ENCODE data around the gene BTBD9.

BTBD9 gene

DNA sequence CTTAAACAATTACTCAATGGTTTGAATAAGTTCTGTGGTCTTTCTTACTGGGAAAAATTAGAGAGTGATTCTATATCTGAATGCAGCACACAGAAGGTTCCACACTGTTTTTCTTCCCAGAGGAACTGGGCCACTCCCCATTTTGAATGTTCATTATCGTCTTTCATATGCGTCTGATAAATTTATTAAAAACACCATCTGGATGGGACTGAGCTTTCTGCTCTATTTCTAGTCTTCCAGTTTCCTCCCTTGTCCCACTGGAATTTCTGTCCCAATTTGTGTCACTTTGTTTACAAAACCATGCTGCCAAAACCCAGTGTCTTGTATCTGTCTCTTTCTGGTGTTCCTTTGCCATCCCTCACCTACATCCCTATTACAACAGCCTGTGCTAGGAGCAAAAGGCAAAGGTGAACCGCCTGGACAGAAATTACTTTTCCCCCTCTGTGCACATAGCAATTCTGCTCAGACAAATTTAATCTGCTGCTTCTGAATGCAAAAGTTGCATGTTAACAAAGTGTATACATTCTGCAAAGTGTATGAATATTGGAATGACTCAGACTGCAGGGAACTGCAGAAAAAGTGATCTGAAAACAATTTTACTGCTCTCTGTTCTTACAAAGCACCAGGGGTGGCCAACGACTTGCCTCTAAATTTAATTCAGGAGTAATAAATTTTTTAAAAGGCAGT, 333.6 kb downstream of the BTBD9 start:
- Histone ChIP-seq H3K27me3 (ENCODE audit: control insufficient read depth, low read length) (no peaks in the 10 kb centered on the region), H3K4me1 (ENCODE audit: control insufficient read depth, low read length) (peaks cover 27% of the 10 kb centered on the region), H3K9me2 (replicated peaks; ENCODE audit: control insufficient read depth, low read length) (no peaks in the 10 kb centered on the region), H3F3A (ENCODE audit: control insufficient read depth, insufficient read depth) (no peaks in the 10 kb centered on the region), H3K9me3 (ENCODE audit: control insufficient read depth, insufficient read depth, low read length) (no peaks in the 10 kb centered on the region), H4K20me1 (ENCODE audit: control insufficient read depth, insufficient read depth, low read depth, low read length) (no peaks in the 10 kb centered on the region), H3K4me3 (ENCODE audit: low read length) (0 out of 2 replicates have a peak overlapping the region, but pooled peaks have one; percentile 2), H3K4me2 (ENCODE audit: low read length) (peak overlapping the region; percentile 27), H3K79me2 (ENCODE audit: control insufficient read depth, low read length) (no peaks in the 10 kb centered on the region), H3K36me3 (ENCODE audit: control insufficient read depth, low read length) (no peaks in the 10 kb centered on the region), H3K27ac (ENCODE audit: low read depth, low read length) (no peak overlapping the region)
- TF ChIP-seq CTCF (IDR thresholded peaks at IDR 0.05; ENCODE audit: low read depth, low read length, poor library complexity, severe bottlenecking), result no peak
- no peak for TF ChIP-seq EZH2phosphoT487 (IDR thresholded peaks at IDR 0.05; ENCODE audit: borderline replicate concordance, low read length)

DNA sequence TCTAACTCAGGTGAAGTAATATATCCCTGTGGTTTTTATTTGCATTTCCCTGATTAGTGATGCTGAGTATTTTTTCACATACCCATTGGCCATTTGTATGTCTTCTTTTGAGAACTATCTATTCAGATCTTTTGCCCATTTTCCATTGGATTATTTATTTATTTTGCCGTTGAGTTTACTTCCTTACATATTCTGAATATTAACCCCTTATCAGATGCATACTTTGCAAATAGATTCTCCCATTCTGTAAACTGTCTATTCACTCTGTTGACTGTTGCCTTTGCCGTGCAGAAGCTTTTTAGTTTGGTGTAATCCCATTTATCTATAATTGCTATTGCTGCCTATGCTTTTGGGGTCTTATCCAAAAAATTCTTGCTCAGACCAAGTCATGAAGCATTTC, 336.9 kb downstream of the BTBD9 start:
- Histone ChIP-seq H3K27me3 (ENCODE audit: control insufficient read depth, low read length) (no peaks in the 10 kb centered on the region), H3K4me3 (ENCODE audit: low read length) (no peak overlapping the region), H3K4me2 (ENCODE audit: low read length) (no peak overlapping the region), H3K9me3 (ENCODE audit: control insufficient read depth, insufficient read depth, low read length) (no peaks in the 10 kb centered on the region), H3K4me1 (ENCODE audit: control insufficient read depth, low read length) (peaks cover 21% of the 10 kb centered on the region), H3F3A (ENCODE audit: control insufficient read depth, insufficient read depth) (no peaks in the 10 kb centered on the region), H3K9me2 (replicated peaks; ENCODE audit: control insufficient read depth, low read length) (no peaks in the 10 kb centered on the region), H3K36me3 (ENCODE audit: control insufficient read depth, low read length) (no peaks in the 10 kb centered on the region), H3K27ac (ENCODE audit: low read depth, low read length) (no peak overlapping the region), H4K20me1 (ENCODE audit: control insufficient read depth, insufficient read depth, low read depth, low read length) (no peaks in the 10 kb centered on the region), H3K79me2 (ENCODE audit: control insufficient read depth, low read length) (no peaks in the 10 kb centered on the region)
- no peak for TF ChIP-seq CTCF (IDR thresholded peaks at IDR 0.05; ENCODE audit: low read depth, low read length, poor library complexity, severe bottlenecking)
- no peak for TF ChIP-seq EZH2phosphoT487 (IDR thresholded peaks at IDR 0.05; ENCODE audit: borderline replicate concordance, low read length)

DNA sequence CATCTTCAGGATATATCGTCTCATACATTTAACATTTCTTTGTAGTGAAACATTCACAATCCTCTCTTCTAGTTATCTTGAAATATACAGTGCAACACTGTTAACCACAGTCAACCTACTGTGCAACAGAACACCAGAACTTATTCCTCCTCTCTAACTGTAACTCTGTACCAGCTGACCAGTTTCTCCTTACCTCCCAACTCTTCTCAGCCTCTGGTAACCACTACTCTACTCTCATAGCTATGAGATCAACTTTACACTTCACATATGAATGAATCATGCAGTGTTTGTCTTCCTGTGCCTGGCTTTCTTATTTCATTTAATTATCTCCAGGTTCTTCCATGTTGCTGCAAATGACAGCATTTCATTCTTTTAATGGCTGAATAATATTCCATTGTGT, 337.6 kb downstream of the BTBD9 start:
- Histone ChIP-seq H3K27me3 (ENCODE audit: control insufficient read depth, low read length) (no peaks in the 10 kb centered on the region), H3K9me3 (ENCODE audit: control insufficient read depth, insufficient read depth, low read length) (no peaks in the 10 kb centered on the region), H3K4me3 (ENCODE audit: low read length) (no peak overlapping the region), H3K27ac (ENCODE audit: low read depth, low read length) (no peak overlapping the region), H3K4me1 (ENCODE audit: control insufficient read depth, low read length) (peaks cover 14% of the 10 kb centered on the region), H3K79me2 (ENCODE audit: control insufficient read depth, low read length) (no peaks in the 10 kb centered on the region), H4K20me1 (ENCODE audit: control insufficient read depth, insufficient read depth, low read depth, low read length) (no peaks in the 10 kb centered on the region), H3K9me2 (replicated peaks; ENCODE audit: control insufficient read depth, low read length) (no peaks in the 10 kb centered on the region), H3K4me2 (ENCODE audit: low read length) (no peak overlapping the region), H3K36me3 (ENCODE audit: control insufficient read depth, low read length) (no peaks in the 10 kb centered on the region), H3F3A (ENCODE audit: control insufficient read depth, insufficient read depth) (no peaks in the 10 kb centered on the region)
- TF ChIP-seq EZH2phosphoT487 (IDR thresholded peaks at IDR 0.05; ENCODE audit: borderline replicate concordance, low read length) (no peak), CTCF (IDR thresholded peaks at IDR 0.05; ENCODE audit: low read depth, low read length, poor library complexity, severe bottlenecking) (no peak)

Measured in DOHH2 (cell line).